ENCODE results near the gene DPP3. TPM values are rescaled to one million over a fixed set of nuclear protein-coding genes. Genes with fewer than 3 reads are reported as not detected.

The DPP3 gene
- total RNA-seq, 1 experiment from 2014 or later: 180 TPM

Other genes starting within 250 kb of the DPP3 start
- gene KLC2, start 222.7 kb upstream of the DPP3 start, total RNA-seq (2021; ENCODE audit: unreplicated experiment): 85.1 TPM
- 256 TPM for gene RAB1B, start 211.8 kb upstream of the DPP3 start, total RNA-seq (2021; ENCODE audit: unreplicated experiment)
- 9.3 TPM for gene CNIH2, start 202.3 kb upstream of the DPP3 start, total RNA-seq (2021; ENCODE audit: unreplicated experiment)
- gene YIF1A, start 191.3 kb upstream of the DPP3 start, total RNA-seq (2021; ENCODE audit: unreplicated experiment): 196 TPM
- 11.0 TPM for gene TMEM151A, start 188.5 kb upstream of the DPP3 start, total RNA-seq (2021; ENCODE audit: unreplicated experiment)
- 0.15 TPM for gene CD248, start 163.4 kb upstream of the DPP3 start, total RNA-seq (2021; ENCODE audit: unreplicated experiment)
- gene RIN1, start 144.0 kb upstream of the DPP3 start, total RNA-seq (2021; ENCODE audit: unreplicated experiment): 21.7 TPM
- gene BRMS1, start 135.3 kb upstream of the DPP3 start, total RNA-seq (2021; ENCODE audit: unreplicated experiment): 80.5 TPM
- gene B4GAT1, start 132.8 kb upstream of the DPP3 start, total RNA-seq (2021; ENCODE audit: unreplicated experiment): 29.3 TPM
- 28.3 TPM for gene SLC29A2, start 108.7 kb upstream of the DPP3 start, total RNA-seq (2021; ENCODE audit: unreplicated experiment)
- 0.08 TPM for gene NPAS4, start 59.4 kb upstream of the DPP3 start, total RNA-seq (2021; ENCODE audit: unreplicated experiment)
- gene MRPL11, start 41.6 kb upstream of the DPP3 start, total RNA-seq (2021; ENCODE audit: unreplicated experiment): 158 TPM
- 9.1 TPM for gene PELI3, start 13.5 kb upstream of the DPP3 start, total RNA-seq (2021; ENCODE audit: unreplicated experiment)
- gene BBS1, start 30.2 kb downstream of the DPP3 start, total RNA-seq (2021; ENCODE audit: unreplicated experiment): 26.9 TPM
- 29.5 TPM for gene ZDHHC24, start 65.6 kb downstream of the DPP3 start, total RNA-seq (2021; ENCODE audit: unreplicated experiment)
- 0.13 TPM for gene ACTN3, start 66.5 kb downstream of the DPP3 start, total RNA-seq (2021; ENCODE audit: unreplicated experiment)
- 28.7 TPM for gene CTSF, start 88.2 kb downstream of the DPP3 start, total RNA-seq (2021; ENCODE audit: unreplicated experiment)
- 2.0 TPM for gene CCDC87, start 112.6 kb downstream of the DPP3 start, total RNA-seq (2021; ENCODE audit: unreplicated experiment)
- gene CCS, start 112.8 kb downstream of the DPP3 start, total RNA-seq (2021; ENCODE audit: unreplicated experiment): 55.3 TPM
- 93.9 TPM for gene RBM14, start 136.2 kb downstream of the DPP3 start, total RNA-seq (2021; ENCODE audit: unreplicated experiment)
- gene RBM4, start 158.3 kb downstream of the DPP3 start, total RNA-seq (2021; ENCODE audit: unreplicated experiment): 195 TPM
- 33.6 TPM for gene RBM4B, start 197.5 kb downstream of the DPP3 start, total RNA-seq (2021; ENCODE audit: unreplicated experiment)
- 7.3 TPM for gene SPTBN2, start 248.8 kb downstream of the DPP3 start, total RNA-seq (2021; ENCODE audit: unreplicated experiment)

Data from Panc1 (cell line).